HTERT RPE-1 (cell line): ENCODE results near the gene NYAP2.

ENCODE experiments used
- in situ Hi-C: fragments of 300-500 bp; cut with MboI; formaldehyde crosslinking; loops from 4 replicates; pipeline ENCODE4 v1.14.3; 2020; ENCODE audit warnings: low sequenced_read_pairs

NYAP2 gene

DNA sequence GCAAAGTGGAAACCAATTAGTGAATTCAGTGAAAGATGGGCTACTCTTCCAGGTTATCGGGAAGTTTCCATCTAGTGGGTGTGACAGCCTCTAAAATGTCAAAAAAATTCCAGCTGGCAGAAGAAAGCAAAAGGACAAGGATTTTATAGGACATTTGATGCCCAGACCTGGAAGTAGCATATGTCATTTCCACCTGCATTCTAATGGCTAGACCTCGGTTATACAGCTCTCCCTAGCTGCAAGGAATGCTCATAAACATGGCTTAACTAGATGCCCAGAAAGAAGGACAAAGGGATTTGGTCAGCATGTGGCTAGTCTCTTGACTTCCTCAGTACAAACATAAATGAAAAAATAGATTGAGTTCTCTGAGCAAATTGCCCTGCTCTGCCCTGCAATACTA is 215.4 kb downstream of the NYAP2 start:
- in situ Hi-C loops, result no loop called here

DNA sequence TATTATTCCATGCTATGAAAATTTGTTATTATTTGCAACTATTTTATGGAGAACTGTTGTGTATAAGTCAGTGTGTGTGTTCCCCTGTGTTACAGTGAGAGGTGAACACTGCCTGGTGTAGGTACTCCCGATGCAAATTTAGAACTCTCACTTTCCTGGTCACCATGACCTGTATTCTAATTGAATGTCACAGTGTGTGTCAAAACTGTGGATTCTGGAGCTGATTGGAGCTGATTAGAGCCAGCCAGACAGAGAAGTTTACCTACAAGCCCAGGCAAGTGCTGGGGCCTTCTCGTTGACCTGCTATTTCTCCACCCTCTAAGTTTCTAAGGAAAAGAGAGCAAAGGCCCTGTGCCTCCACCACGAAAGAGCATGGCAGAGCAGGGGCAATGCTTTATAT is 216.0 kb downstream of the NYAP2 start:
- in situ Hi-C loops, result no loop called here

DNA sequence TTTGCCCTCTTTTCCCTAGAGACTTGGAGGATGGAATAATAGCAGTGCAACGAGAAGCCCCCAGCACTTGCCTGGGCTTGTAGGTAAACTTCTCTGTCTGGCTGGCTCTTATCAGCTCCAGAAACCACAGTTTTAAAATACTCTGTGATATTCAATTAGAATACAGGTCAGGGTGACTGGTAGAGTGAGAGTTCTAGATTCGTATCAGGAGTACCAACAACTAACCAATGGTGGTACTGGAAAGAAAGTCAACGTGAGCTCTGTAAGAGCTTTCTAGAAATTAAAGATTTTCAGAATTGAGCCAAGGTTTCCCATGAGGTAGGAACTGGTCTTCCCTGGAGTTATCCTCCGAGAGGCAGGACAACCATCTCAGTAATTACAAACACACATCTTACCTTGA is 216.9 kb downstream of the NYAP2 start:
- in situ Hi-C loops, result no loop called here

DNA sequence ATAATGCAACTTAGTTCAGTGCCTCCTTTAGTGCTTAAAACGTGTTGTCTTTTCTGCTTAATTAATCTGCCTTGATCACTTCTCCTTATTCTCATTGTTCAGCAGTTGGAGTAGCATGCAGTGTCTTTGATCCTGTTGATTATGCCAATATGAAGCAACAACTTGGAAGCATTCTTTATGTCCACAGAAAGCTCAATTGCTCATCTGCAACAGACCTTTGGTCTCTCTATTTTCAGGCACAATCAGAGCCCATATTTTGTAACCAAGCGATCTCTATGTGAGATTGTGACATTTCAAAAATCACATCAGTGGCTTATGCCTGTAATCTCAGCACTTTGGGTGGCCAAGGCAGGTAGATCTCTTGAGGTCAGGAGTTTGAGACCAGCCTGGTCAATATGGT is 217.3 kb downstream of the NYAP2 start:
- in situ Hi-C loops, result no loop called here

DNA sequence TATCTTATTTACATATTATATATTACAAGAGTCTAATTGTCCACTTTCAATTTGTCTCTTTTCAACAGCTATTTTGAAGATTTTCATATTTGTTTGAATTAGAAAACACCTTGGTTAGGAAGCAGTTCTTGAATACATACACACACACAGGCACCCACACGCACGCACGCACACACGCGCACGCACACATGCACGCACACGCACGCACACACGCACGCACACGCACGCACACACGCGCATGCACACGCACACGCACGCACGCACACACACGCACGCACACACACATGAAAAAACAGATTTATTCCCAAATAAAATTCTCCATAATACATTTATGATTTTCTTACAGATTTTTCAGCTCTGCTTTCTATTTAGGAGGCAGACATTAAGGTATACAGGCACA is 220.7 kb downstream of the NYAP2 start:
- in situ Hi-C loops, result no loop called here

DNA sequence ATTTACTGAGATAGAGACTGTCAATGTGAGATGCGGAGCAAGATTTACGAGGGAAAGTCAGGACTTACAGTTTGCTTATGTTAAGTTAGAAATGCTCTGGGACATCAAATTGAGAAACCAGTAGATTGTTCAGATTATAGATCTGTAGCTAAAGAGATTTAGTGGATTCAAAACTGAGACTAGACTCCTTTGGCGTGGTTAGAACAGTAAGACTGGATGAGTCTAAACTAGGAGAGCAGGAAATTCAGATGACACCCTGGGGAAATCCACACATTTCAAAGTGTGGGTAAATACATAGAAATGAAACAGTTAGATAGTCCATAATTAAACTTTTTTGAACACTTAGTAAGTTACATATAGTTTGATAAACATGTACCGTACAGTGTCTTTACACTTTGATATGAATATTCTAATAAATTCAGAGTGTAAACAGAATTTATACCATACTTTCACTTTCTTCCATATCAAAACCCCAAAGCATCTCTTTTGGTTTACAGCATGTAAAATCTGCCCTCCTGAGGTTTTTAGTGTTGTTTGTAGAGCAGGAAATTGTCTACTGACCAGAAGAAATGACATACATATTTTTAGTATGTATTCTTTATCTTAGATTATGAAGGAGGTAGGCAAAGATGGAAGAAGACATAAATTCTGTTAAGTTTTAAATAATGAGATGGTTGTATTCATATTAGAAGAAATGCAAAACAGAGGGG is 231.5 kb downstream of the NYAP2 start:
- in situ Hi-C loops, result no loop called here

DNA sequence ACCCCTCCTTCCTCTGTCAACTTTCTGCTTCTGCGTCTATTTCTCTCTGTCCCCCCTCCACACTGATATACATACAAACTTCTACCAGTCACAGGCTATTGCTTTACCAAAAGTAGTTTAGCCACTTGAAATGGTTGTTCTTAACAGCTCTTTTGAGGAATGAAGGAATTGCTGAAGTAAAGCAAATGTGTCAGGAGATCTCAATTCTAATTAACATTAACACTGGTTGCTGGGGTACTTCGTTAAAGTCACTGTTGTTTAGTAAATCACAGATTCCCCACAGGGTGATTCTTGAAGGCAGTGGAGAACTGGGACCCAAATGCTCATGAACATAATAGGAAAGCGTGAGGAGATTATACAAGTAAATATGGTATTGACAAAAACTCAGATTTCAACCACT is 232.8 kb downstream of the NYAP2 start:
- in situ Hi-C loops, result no loop called here

DNA sequence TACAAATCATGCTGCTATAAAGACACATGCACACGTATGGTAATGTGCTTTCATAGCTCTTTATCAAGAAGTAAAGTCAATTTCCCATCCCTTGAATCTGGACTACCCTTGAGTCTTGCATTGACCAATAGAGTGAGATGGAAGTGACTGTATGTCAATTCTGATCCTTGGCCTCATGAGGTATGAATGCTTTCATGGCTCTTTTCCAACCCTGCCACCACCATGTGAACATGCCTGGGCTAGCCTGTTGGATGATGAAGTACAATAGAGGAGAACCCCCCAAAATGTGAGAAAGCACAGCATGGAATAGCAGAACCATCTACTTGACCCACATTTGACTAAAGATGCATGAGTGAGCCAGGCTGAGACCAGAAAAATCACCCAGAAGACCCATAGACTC is 237.0 kb downstream of the NYAP2 start:
- in situ Hi-C loops, result no loop called here

DNA sequence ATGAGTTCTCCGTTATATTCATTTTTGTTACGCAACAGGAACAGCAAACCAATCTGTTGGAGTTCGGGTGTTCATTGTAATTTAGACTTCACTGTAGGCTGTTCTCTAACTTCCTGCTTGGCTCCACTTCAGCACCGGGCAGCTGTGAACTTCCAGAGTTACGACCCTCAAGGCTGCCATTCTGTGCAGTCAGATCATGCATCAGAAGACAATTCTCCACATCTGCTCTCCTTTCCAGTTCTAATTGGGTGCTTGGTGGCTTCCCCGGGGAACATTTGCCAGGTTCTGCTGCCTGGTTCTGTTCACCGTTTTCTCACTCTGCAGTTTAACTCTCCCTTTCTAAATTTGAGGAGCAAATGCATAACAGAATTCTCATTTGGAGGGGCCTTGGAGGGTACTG is 237.7 kb downstream of the NYAP2 start:
- in situ Hi-C loops, result no loop called here

DNA sequence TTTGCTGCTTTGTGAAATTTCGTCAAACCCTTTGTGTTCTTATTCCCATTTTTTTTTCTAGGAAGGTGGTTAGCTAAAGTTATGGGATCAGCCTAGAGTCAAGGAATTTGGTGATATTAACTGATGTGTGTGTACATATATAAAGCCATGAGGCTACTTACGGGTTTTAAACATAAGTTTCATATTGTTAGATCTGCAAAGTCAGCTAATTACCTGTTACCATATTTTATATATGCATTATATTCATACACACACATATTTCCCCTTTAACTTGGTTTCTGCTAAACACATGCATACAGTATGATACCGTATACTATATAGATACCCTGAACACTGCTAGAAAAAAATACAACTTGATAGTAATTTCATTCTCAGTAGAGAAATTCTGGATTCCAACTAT is 241.0 kb downstream of the NYAP2 start:
- in situ Hi-C loops, result no loop called here

DNA sequence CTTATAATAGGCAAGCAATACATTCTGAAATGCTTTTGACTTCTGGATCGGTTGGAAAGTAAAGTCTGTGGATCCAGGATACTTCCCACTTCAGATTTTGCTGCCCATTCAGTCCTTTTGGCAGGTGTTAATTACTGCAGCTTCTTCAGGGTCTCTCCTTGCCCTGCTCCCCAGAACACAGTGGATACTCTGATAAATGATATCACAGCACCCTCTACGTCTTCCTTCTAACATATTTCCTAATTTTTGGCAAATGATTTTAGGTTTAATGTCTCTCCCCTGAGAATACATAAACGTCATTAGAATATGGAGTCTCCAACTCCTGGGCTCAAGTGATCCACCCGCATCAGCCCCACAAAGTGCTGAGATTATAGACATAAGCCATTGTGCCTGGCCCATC is 249.8 kb downstream of the NYAP2 start:
- in situ Hi-C loops, result no loop called here

DNA sequence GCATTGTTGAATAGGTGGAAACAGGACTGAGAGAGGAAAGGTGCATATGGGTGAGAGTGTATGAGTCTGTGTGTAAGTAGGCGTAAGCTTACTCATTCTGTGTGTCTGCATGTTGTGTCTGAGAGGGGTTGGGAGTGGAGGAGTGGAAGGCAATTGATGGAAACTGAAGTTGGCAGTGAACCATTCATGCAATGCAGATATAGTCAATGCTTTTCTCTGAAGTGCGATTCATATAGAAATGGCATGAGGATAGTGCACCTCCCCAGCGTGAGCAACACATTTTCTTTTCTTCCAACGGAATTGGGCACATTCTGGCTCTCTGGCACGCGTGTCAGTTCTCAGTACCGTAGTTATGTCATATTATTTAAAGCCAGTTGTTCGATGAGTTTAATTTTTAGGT is 250.5 kb downstream of the NYAP2 start:
- in situ Hi-C loops, result no loop called here

DNA sequence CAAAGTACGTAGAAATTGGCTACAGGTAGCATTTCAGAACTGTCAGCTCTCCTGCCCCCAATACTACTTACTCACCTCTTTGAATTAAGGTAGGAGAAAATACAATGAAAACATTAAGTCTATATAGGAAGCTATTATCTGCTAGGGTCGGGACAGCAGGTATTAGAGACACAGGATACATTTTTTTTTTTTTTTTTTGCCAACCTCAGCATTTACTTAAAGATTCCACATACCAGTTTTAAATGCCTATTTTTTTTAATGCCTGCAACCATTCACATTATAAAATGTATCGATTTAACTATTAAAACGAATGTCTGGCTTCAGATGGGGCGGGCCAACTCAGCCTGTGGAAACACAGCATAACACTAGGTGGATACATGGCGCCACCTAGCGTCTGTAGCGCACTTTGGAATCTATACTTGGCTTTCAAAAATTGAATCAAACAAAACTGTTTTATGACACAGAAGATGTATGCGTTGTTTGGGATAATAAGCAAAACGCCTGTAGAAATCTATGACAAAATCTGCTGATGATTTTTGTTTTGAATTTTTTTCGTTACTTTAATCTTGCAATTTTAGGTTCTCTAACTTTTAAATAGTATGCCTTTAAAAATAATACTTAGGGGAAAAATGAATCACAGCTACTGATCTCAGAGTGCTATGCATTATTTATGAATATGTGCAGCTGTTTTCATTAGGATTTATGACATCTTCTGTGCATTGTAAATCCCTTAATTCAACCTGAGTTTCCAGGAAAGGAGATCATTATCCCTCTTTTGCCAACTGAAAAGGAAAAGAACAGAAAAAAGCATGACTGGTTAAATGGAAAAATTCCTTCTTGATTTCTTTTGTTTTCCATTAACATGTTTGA is 261.0 kb downstream of the NYAP2 start:
- in situ Hi-C loops, result no loop called here

DNA sequence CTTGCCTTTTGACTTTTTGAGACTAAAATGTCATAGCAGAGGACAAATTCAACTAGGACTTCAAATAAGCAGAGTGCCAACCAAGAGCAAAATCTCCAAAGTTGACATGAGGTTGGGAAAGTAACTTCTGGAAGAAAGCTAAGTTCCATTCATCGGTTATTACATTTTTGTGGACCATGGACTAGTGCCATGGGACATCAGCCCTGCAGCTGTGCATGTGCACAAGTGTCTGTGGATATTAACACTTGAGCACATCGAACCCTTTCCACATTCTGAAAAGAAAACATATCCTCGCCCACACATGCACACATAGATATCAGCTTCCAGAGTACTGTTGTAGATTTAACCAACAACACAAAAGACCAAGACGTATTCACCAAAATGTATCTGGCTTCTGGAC is 262.6 kb downstream of the NYAP2 start:
- in situ Hi-C loops, result no loop called here

DNA sequence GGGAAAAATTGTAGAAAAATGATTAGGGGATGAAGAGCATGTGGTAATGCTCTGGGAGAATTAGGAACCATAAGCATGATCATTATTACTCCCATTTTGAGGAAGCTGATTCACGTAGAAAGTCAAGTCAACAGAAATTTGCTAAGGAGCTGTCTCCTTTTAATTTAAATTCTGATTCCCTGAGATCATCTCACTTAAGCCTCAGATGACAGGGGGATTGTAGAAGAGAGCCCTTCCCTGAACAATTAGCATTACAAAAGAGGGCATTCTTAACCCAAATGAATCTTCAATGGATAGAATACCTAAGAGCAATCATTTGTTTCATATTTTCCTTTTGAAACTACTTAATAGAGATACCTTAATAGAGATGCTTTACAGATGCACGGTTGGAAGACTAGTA is 267.9 kb downstream of the NYAP2 start:
- in situ Hi-C loops, result no loop called here

DNA sequence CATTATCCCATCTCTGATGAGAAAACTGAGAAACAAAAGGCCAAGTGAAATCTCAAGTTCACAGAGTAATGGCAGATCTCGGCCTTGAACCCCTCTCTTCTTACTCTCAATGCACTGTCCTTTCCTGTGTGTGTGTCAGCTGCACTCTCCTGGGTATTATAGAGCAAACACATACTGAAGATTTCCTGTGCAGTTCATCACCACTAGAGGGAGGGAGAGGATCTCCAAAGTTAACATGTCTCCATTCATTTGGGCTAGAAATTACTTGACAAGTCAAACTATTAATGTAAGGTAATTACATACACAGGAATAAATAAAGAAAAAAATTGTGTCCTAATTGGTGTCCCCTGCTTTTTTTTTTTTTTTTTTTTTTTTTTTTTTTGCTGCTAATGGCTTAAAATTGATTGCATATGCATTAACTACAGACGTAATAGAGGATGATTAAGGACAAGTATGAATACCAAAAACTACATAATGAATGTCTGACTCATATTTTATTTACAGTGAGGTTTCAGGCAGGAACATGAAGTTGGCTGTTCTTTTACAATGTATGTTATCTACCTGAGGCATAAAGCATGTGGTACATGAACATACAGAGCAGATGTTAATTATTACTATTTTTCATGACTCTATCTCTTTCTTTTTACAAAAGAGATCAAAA is 269.2 kb downstream of the NYAP2 start:
- in situ Hi-C loops, result no loop called here

DNA sequence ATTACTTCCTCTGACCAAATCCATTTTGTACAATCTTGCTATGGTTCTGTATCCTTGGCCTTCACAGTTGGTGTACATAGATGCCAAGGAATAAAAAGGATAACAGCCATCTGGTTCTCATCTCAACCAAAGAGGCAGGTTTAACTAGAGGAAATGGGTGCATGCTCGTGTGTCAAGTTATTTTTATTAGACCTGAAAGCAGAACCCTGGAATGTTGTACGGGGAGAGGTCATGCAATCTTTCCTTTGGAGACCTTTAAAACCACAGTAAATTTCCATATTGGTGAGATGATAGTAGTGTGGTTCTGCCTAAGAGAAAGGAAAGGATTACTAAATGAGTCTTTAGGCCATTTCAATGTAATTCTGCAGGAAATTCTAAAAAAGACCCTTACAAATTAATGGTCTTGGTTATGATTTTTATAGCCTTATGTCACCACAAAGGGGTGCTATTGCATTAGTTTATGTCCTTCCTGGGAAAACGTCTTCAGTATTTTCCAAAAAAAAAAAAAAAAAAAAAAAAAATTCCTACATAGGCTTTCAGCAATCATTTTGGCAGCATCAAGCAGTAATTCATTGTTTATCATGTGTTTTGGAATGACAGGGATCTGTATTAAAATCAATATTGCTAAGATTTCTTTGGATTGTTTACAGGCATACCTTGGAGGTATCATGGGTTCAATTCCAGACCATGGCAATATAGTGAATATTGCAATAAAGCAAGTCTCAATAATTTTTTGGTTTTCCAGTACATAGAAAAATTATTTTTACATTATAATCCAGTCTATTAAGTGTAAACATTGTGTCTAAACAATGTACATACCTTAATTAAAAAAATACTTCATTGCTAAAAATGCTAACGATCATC is 270.8 kb downstream of the NYAP2 start:
- in situ Hi-C loops, result no loop called here

DNA sequence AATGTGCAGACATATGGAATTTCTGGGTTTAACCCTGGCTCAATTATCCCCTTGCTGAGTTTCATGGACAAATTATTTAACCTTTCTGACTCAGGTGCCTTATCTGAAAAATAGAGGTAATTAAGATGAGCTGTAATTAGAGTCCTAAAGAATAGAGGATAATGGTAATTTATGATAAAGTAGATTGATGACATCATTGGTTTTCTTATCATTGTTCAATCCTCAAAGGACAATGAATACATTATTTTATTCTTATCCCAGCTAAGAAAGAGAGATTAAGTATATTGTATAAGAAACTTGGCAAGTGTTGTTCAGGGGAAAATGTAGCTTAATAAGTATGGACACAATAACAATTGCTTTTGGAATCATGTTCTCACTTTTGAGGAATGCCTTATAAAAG is 279.3 kb downstream of the NYAP2 start:
- in situ Hi-C loops, result loop anchor here (25.0 kb wide), 1 partner anchor 1134 kb away; no protein-coding TSS in a partner anchor

DNA sequence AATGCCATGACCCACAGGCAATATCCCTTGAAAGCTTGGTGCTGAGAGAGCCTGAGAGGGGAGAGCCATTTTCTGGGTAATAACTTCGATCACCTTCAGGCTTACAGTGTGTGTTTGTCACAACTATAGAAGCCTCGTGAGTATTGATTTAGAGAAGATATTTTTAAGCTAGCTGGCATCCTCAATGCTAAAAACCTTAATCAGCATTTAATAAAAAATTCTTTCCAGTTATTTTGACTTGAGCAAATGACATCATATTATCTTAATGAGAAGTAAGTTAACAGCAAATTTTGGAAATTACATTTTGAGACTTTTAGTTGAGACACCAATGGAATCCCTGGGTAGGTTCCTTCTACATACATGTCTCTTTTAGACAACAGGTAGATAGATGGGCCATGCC is 283.7 kb downstream of the NYAP2 start:
- in situ Hi-C loops, result loop anchor here (25.0 kb wide), 1 partner anchor 1129 kb away; no protein-coding TSS in a partner anchor

DNA sequence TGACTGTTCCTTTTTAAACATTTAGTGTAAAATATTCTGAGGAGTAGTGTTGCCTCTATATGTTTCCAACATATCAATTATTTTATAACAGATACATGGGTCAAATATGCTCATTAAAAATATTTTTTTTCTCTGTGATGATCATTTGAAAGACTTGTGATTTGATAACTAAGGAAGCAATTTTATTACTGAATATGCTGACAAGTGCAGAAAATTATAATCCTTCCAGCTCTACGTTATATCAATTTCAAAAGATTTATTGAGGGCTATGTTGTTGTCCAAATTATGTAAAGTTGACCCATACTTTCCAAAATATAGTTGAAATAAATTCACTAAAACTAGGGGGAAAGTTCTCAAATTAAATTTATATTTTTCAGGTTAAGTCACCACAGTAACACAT is 290.6 kb downstream of the NYAP2 start:
- in situ Hi-C loops, result loop anchor here (25.0 kb wide), 1 partner anchor 1122 kb away; no protein-coding TSS in a partner anchor

DNA sequence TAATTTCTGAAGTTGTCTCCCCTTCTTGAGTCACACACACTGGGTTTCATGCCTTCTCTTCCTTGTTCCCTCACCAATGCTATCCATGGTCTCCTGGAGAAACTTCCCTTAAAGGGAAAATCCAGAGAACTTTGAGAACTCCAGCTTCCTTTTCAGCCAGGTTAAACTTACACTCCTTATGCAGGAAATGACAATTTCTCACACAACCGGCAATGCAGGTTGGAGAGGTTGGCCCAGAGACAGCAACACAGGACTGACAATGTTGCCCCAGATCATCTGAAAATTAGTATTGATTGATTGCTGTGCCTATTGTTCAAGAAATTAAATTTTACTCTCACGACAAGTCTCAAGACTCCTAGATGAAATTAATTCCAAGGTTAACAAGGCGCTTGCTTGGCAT is 292.2 kb downstream of the NYAP2 start:
- in situ Hi-C loops, result loop anchor here (25.0 kb wide), 1 partner anchor 1121 kb away; no protein-coding TSS in a partner anchor
